HK-2 (cell line): ENCODE data around the gene CCDC185.

ENCODE experiments used
- DNase-seq: peaks from one replicate; pipeline ENCODE4 v3.0.0-alpha.2; 2018; ENCODE audit not compliant: unreplicated experiment

The CCDC185 gene

GRCh38 chr1:223393275-223394214 lies at the start of gene CCDC185:
CCDC185 (plus strand) TSS chr1:223393415; CDS start chr1:223393476, 61 bp downstream.
- peak; percentile 48 for DNase-seq

- no peak for DNase-seq
Observed at GRCh38 chr1:223343692-223344091, 49.5 kb upstream of the CCDC185 start.

- no peak for DNase-seq
Observed at GRCh38 chr1:223344491-223344890, 48.7 kb upstream of the CCDC185 start.

- no peak for DNase-seq
Observed at GRCh38 chr1:223345720-223346119, 47.5 kb upstream of the CCDC185 start.

GRCh38 chr1:223346311-223346710 lies 46.9 kb upstream of the CCDC185 start:
- DNase-seq, result no peak

GRCh38 chr1:223347583-223347982 lies 45.6 kb upstream of the CCDC185 start:
- no peak for DNase-seq

- DNase-seq, result no peak
Observed at GRCh38 chr1:223348439-223348838, 44.8 kb upstream of the CCDC185 start.

GRCh38 chr1:223349241-223349640 lies 44.0 kb upstream of the CCDC185 start:
- no peak for DNase-seq

GRCh38 chr1:223350361-223350908 lies 42.8 kb upstream of the CCDC185 start:
- DNase-seq, result no peak

GRCh38 chr1:223352944-223353343 lies 40.3 kb upstream of the CCDC185 start:
- no peak for DNase-seq

- DNase-seq, result no peak
Observed at GRCh38 chr1:223353939-223354338, 39.3 kb upstream of the CCDC185 start.

GRCh38 chr1:223355699-223356098 lies 37.5 kb upstream of the CCDC185 start:
- DNase-seq, result no peak

GRCh38 chr1:223358826-223359225 lies 34.4 kb upstream of the CCDC185 start:
- no peak for DNase-seq

- peak; percentile 17 for DNase-seq
Observed at GRCh38 chr1:223363057-223363855, 30.0 kb upstream of the CCDC185 start.

GRCh38 chr1:223363856-223364684 lies 29.1 kb upstream of the CCDC185 start, which contains the start of gene SUSD4:
SUSD4 (minus strand) TSS chr1:223364176; CDS start chr1:223363425, 751 bp downstream.
- DNase-seq, result peak; percentile 49

- DNase-seq, result no peak
Observed at GRCh38 chr1:223364685-223365382, 28.4 kb upstream of the CCDC185 start.

GRCh38 chr1:223374064-223374610 lies 19.1 kb upstream of the CCDC185 start:
- DNase-seq, result no peak

GRCh38 chr1:223378754-223379153 lies 14.5 kb upstream of the CCDC185 start:
- no peak for DNase-seq

GRCh38 chr1:223386013-223386412 lies 7.2 kb upstream of the CCDC185 start:
- DNase-seq, result no peak

- DNase-seq, result no peak
Observed at GRCh38 chr1:223390618-223391017, 2.6 kb upstream of the CCDC185 start.
